H1 (cell line): Measurements from ENCODE around the gene KCNT1. TPM values are rescaled to one million over a fixed set of nuclear protein-coding genes. Genes with fewer than 3 reads are reported as not detected.

Experiments
- CTCF ChIA-PET: fragments of 300-600 bp; sonication (Branson Sonifier 250); formaldehyde crosslinking; loops from one replicate; lab custom pipeline; 2021; ENCODE audit not compliant: partially characterized antibody; lab: Charles Lee
- POLR2A ChIA-PET: fragments of 300-600 bp; sonication (Branson Sonifier 250); formaldehyde crosslinking; loops from one replicate; lab custom pipeline; 2021; ENCODE audit warnings: inconsistent platforms; ENCODE audit not compliant: partially characterized antibody; lab: Charles Lee
- DNase-seq, 2 experiments: peaks; one replicate each; pipeline versions ENCODE4 v3.0.0 to v3.0.0-alpha.2; 2010 to 2022; ENCODE audit warnings: low spot score in 2 of 2, low read depth in 1 of 2, mixed read lengths in 1 of 2
- FAIRE-seq: peaks from 2 replicates; lab custom pipeline; 2011; peaks lifted over from hg19 to GRCh38; lab: Jason Lieb, UNC
- H2AFZ ChIP-seq: 2 replicates; pipeline ENCODE4 v1.8.1; 2012; ENCODE audit warnings: low read length, inconsistent platforms
- H2AK5ac ChIP-seq: 2 replicates; pipeline ENCODE4 v1.6.1; 2013; ENCODE audit warnings: low read depth, low read length
- H2BK120ac ChIP-seq: replicated peaks from 2 replicates; pipeline ENCODE3; 2013; ENCODE audit warnings: low read depth, low read length, inconsistent platforms
- H2BK12ac ChIP-seq: 2 replicates; pipeline ENCODE4 v1.6.1; 2013; ENCODE audit warnings: low read depth, low read length
- H2BK15ac ChIP-seq: 2 replicates; pipeline ENCODE4 v1.6.1; 2013; ENCODE audit warnings: low read length
- H2BK20ac ChIP-seq: 2 replicates; pipeline ENCODE4 v1.6.1; 2013; ENCODE audit warnings: low read length
- H2BK5ac ChIP-seq: 2 replicates; pipeline ENCODE4 v1.6.1; 2013; ENCODE audit warnings: low read depth, low read length
- H3K14ac ChIP-seq: 2 replicates; pipeline ENCODE4 v1.6.1; 2013; ENCODE audit warnings: inconsistent platforms; ENCODE audit not compliant: insufficient read length
- H3K18ac ChIP-seq: 2 replicates; pipeline ENCODE4 v1.6.1; 2013; ENCODE audit warnings: low read length; ENCODE audit errors: extremely low read depth
- H3K23ac ChIP-seq: 2 replicates; pipeline ENCODE4 v1.6.1; 2013; ENCODE audit warnings: inconsistent platforms; ENCODE audit not compliant: insufficient read length
- H3K23me2 ChIP-seq: 2 replicates; pipeline ENCODE4 v1.6.1; 2013; ENCODE audit warnings: low read depth, low read length
- H3K27ac ChIP-seq: 2 replicates; pipeline ENCODE4 v1.6.1; 2011; ENCODE audit warnings: low read depth, low read length, inconsistent platforms
- H3K27me3 ChIP-seq, 4 experiments: replicated peaks in 1 of 4; 1 replicate in 1 of 4; 2 replicates in 3 of 4; pipeline versions ENCODE4 v1.6.1 to v1.8.1; 2011 to 2013; ENCODE audit warnings: low read length in 3 of 4, mild to moderate bottlenecking in 3 of 4, inconsistent platforms in 2 of 4, mixed read lengths in 2 of 4, moderate library complexity in 1 of 4; ENCODE audit not compliant: control insufficient read depth in 3 of 4, insufficient read depth in 3 of 4; ENCODE audit errors: extremely low read depth in 1 of 4
- H3K36me3 ChIP-seq, 4 experiments: 2 replicates each; pipeline versions ENCODE4 v1.6.1 to v1.8.1; 2011 to 2013; ENCODE audit warnings: mild to moderate bottlenecking in 4 of 4, low read length in 3 of 4, moderate library complexity in 2 of 4, control low read depth in 1 of 4, inconsistent platforms in 1 of 4; ENCODE audit not compliant: insufficient read depth in 4 of 4, control insufficient read depth in 2 of 4
- H3K4ac ChIP-seq: replicated peaks from 2 replicates; pipeline ENCODE3; 2013; ENCODE audit warnings: low read length, low read depth, mixed read lengths, inconsistent platforms; ENCODE audit not compliant: insufficient read length
- H3K4me1 ChIP-seq, 4 experiments: replicated peaks in 1 of 4; 1 replicate in 1 of 4; 2 replicates in 3 of 4; pipeline versions ENCODE4 v1.6.1 to v1.8.1; 2011 to 2013; ENCODE audit warnings: low read length in 3 of 4, inconsistent platforms in 2 of 4, mixed read lengths in 1 of 4; ENCODE audit not compliant: insufficient read depth in 4 of 4, control insufficient read depth in 3 of 4
- H3K4me2 ChIP-seq, 2 experiments: 2 replicates each; pipeline versions ENCODE4 v1.6.1 to v1.8.1; 2011 to 2013; ENCODE audit warnings: low read depth in 2 of 2, low read length in 2 of 2, control low read depth in 1 of 2, inconsistent platforms in 1 of 2, mild to moderate bottlenecking in 1 of 2; ENCODE audit not compliant: insufficient read depth in 1 of 2
- H3K4me3 ChIP-seq, 4 experiments: fragments of 200-600, 300-600 bp in 1 of 4; sonication (generic), shearing (Covaris generic), sonication (Bioruptor Twin) in 1 of 4; 2 replicates each; pipeline versions ENCODE4 v1.5.1 to v1.8.1; 2011 to 2016; ENCODE audit warnings: low read length in 4 of 4, low read depth in 3 of 4, control low read depth in 2 of 4, inconsistent platforms in 2 of 4, mild to moderate bottlenecking in 2 of 4, mixed read lengths in 1 of 4, moderate library complexity in 1 of 4; ENCODE audit not compliant: insufficient read depth in 2 of 4; ENCODE audit errors: extremely low read depth in 1 of 4
- H3K56ac ChIP-seq: replicated peaks from 2 replicates; pipeline ENCODE3; 2013; ENCODE audit warnings: low read depth, mild to moderate bottlenecking, mixed read lengths, low read length, inconsistent platforms; ENCODE audit not compliant: insufficient read length
- H3K79me1 ChIP-seq: 2 replicates; pipeline ENCODE4 v1.6.1; 2013; ENCODE audit warnings: low read depth, low read length, control low read depth
- H3K79me2 ChIP-seq, 2 experiments: 2 replicates each; pipeline versions ENCODE4 v1.6.1 to v1.8.1; 2012 to 2013; ENCODE audit warnings: low read length in 2 of 2, mild to moderate bottlenecking in 2 of 2, inconsistent platforms in 1 of 2; ENCODE audit not compliant: insufficient read depth in 2 of 2, control insufficient read depth in 1 of 2
- H3K9ac ChIP-seq, 4 experiments: replicated peaks in 1 of 4; 1 replicate in 1 of 4; 2 replicates in 3 of 4; pipeline versions ENCODE4 v1.6.1 to v1.8.1; 2011 to 2013; ENCODE audit warnings: low read depth in 3 of 4, low read length in 3 of 4, control low read depth in 2 of 4, mild to moderate bottlenecking in 2 of 4, moderate library complexity in 2 of 4, inconsistent platforms in 1 of 4; ENCODE audit errors: extremely low read depth in 1 of 4
- H3K9me3 ChIP-seq, 2 experiments: 2 replicates each; pipeline versions ENCODE4 v1.6.1 to v1.8.1; 2012 to 2013; ENCODE audit warnings: mild to moderate bottlenecking in 2 of 2, moderate library complexity in 2 of 2, control low read depth in 1 of 2, inconsistent platforms in 1 of 2, low read depth in 1 of 2, low read length in 1 of 2, mixed read lengths in 1 of 2; ENCODE audit not compliant: insufficient read depth in 2 of 2
- H4K20me1 ChIP-seq, 2 experiments: replicated peaks in 1 of 2; 2 replicates each; pipeline versions ENCODE3 to v1.8.1; 2011 to 2013; ENCODE audit warnings: inconsistent platforms in 2 of 2, low read length in 2 of 2, mild to moderate bottlenecking in 1 of 2; ENCODE audit not compliant: insufficient read depth in 2 of 2, control insufficient read depth in 1 of 2
- H4K5ac ChIP-seq: 2 replicates; pipeline ENCODE4 v1.6.1; 2013; ENCODE audit warnings: low read length, low read depth, mixed read lengths, inconsistent platforms; ENCODE audit not compliant: insufficient read length
- H4K8ac ChIP-seq: 2 replicates; pipeline ENCODE4 v1.8.0; 2013; ENCODE audit warnings: mild to moderate bottlenecking, moderate library complexity, low read length, inconsistent platforms; ENCODE audit not compliant: insufficient read depth; ENCODE audit errors: extremely low read depth
- H4K91ac ChIP-seq: replicated peaks from 2 replicates; pipeline ENCODE3; 2013; ENCODE audit warnings: low read length, mixed read lengths, inconsistent platforms; ENCODE audit not compliant: insufficient read length
- BCL11A ChIP-seq, 2 experiments: IDR thresholded peaks; one replicate each; pipeline ENCODE4 v1.6.1; 2011; ENCODE audit warnings: low read depth in 2 of 2, low read length in 2 of 2, mild to moderate bottlenecking in 2 of 2
- PHF8 ChIP-seq: fragments of 200-600 bp; sonication (generic); conservative IDR thresholded peaks from 2 replicates; pipeline ENCODE4 v1.7.1; 2012; ENCODE audit warnings: low read depth, mild to moderate bottlenecking, inconsistent platforms, low read length, moderate library complexity
- TAF7 ChIP-seq: optimal IDR thresholded peaks from 2 replicates; pipeline ENCODE3; 2011; ENCODE audit warnings: low read depth, mild to moderate bottlenecking, inconsistent platforms, low read length, moderate library complexity, borderline replicate concordance
- ZNF274 ChIP-seq: IDR thresholded peaks from 2 replicates; pipeline ENCODE4 v1.7.0; 2012; ENCODE audit warnings: low read length, borderline replicate concordance; ENCODE audit errors: extremely low read depth
- WGBS, 2 experiments: shearing (Covaris generic) in 1 of 2; methylation state at CpG; one replicate each; pipeline versions ENCODE4 v1.1.6 to v1.1.7; 2013 to 2015; ENCODE audit warnings: low lambda C conversion rate in 2 of 2, mixed read lengths in 2 of 2, inconsistent platforms in 1 of 2, low coverage in 1 of 2, missing lambda C conversion rate in 1 of 2; ENCODE audit not compliant: insufficient replicate concordance in 2 of 2, insufficient coverage in 1 of 2, insufficient read length in 1 of 2; ENCODE audit errors: extremely low coverage in 1 of 2, missing lambda C conversion rate in 1 of 2; 5-methylcytosine and 5-hydroxymethylcytosine counted together
- polyA plus RNA-seq, 7 experiments: library from polyadenylated mRNA; depleted of rRNA in 3 of 7; stranded (reverse) in 5 of 7; unstranded in 2 of 7; fragments of >200 nt in 5 of 7; fragments of 200-250 nt in 2 of 7; gene quantifications; 1 replicate in 5 of 7; 2 replicates in 1 of 7; 4 replicates in 1 of 7; pipeline versions ENCODE4 v1.2.1 to v1.2.3, GENCODE V29; 2011 to 2013; ENCODE audit warnings: missing spikeins in 2 of 7, mixed read lengths in 2 of 7
- total RNA-seq: library from RNA; stranded (reverse); fragmentation: NEBNext Ultra II Directional; extraction: Animal tissue kit (Norgen Biotek cat#: 25700); gene quantifications from 2 replicates; pipeline ENCODE4 v1.2.1, GENCODE V29; 2021

The KCNT1 gene
- total and polyA plus RNA-seq, 2 of the 8 experiments (the other 6 are each of a cell fraction or from before 2014, with no cell fraction given): 0.13 to 0.20 TPM

DNA sequence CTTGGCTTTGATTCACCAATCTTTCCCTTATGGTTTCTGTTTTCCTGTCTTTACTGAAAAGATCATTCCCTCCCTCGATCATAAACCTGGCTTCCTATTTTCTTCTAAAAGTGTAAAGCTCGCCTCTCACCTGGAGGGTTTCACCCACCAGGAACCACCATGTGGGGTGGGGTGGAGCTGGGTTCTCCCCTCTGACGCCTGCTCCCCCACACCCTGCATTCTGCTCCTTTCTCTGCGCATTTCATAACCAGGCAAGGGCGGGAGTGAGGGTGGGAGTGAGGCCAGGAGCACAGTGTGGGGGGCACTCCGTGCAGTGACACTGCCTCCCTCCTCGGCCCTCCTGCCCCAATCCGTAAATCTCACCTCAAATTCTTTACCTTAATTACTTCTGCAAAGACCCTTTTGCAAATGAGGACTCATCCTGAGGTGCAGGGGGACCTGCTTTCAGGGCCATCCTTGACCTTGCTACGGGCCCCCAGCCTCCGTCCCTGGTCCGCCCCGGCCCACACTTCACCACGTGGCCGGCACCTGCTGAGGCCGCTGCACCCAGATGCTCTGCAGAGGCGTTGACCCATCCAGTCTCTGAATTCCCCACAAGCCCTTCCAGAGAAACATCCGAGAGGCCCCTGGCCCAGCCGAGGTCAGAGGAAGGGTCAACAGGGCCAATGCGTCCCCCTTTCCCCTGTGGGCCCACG is 59.3 kb downstream of the KCNT1 start:
- no peak overlapping the region for H3K9ac ChIP-seq
- H3K56ac ChIP-seq: no peak overlapping the region
- H3K27ac ChIP-seq: no peak overlapping the region
- no peak overlapping the region for H4K8ac ChIP-seq
- H3K4me1 ChIP-seq: no peaks in the 10 kb centered on the region
- no peak overlapping the region for H3K4ac ChIP-seq
- H4K5ac ChIP-seq: no peak overlapping the region
- no peak overlapping the region for H3K18ac ChIP-seq
- H3K14ac ChIP-seq: no peak overlapping the region
- H4K91ac ChIP-seq: no peak overlapping the region
- H3K4me3 ChIP-seq: no peak overlapping the region
- no peak overlapping the region for H2BK5ac ChIP-seq
- no peak overlapping the region for H3K23ac ChIP-seq
- no peak overlapping the region for H3K4me2 ChIP-seq
- no peak overlapping the region for H2BK20ac ChIP-seq
- H2BK120ac ChIP-seq: no peak overlapping the region
- DNase-seq: no peak
- POLR2A ChIA-PET: no interaction called here
- WGBS, 2 experiments: 77% methylated on average over 15 of the region's 20 CpGs; no CpG with 5 or more reads in 1 of the 2 experiments
- FAIRE-seq: no peak
- no peaks in the 10 kb centered on the region for H3K23me2 ChIP-seq
- no peak overlapping the region for H2BK12ac ChIP-seq
- no peak overlapping the region for H2BK15ac ChIP-seq
- no peaks in the 10 kb centered on the region for H4K20me1 ChIP-seq
- H3K79me2 ChIP-seq: no peaks in the 10 kb centered on the region
- CTCF ChIA-PET: interaction anchor here (0.8 to 1.0 kb wide), 3 partner anchors 19 to 222 kb away, joined by 3 read pairs; no protein-coding TSS in a partner anchor
- H2AK5ac ChIP-seq: no peak overlapping the region
- no peaks in the 10 kb centered on the region for H3K27me3 ChIP-seq
- no peaks in the 10 kb centered on the region for H3K79me1 ChIP-seq
- H3K36me3 ChIP-seq: no peaks in the 10 kb centered on the region
- H2AFZ ChIP-seq: no peak overlapping the region
- peaks cover 4 to 8% of the 10 kb centered on the region in 2 experiments; a peak in 2 of 4 replicates for H3K9me3 ChIP-seq
- no peak for TF ChIP-seq BCL11A (IDR thresholded peaks at IDR 0.05; ENCODE audit: low read depth in 2 of 2, low read length in 2 of 2)
- no peak for TF ChIP-seq TAF7
- TF ChIP-seq ZNF274: no peak
- TF ChIP-seq PHF8: no peak
